ENCODE measurements around the gene IL11RA. TPM values are rescaled to one million over a fixed set of nuclear protein-coding genes. Genes with fewer than 3 reads are reported as not detected.

IL11RA gene
- total RNA-seq, 1 donor from 2014 or later: 53.8 TPM

GRCh38 chr9:34646211-34647083 is 5.5 kb upstream of the IL11RA start, which contains the start of gene GALT:
GALT (plus strand) TSS chr9:34646675; CDS start chr9:34646705, 30 bp downstream.
- H3K27ac Mint-ChIP-seq: peak within 1 kb of the TSS; percentile 80
- peaks cover 25% of the 10 kb centered on the region for H3K4me1 Mint-ChIP-seq (ENCODE audit: unreplicated experiment)
- no peaks in the 10 kb centered on the region for H3K27me3 Mint-ChIP-seq
- peak within 1 kb of the TSS; percentile 92 for H3K4me3 Mint-ChIP-seq
- peaks cover 9% of the 10 kb centered on the region for H3K36me3 Mint-ChIP-seq
- no peaks in the 10 kb centered on the region for H3K9me3 Mint-ChIP-seq
- DNase-seq (ENCODE audit: extremely low spot score, unreplicated experiment): peak; percentile 94
- peak; percentile 56 for TF ChIP-seq CTCF (conservative IDR thresholded peaks at IDR 0.05)

GRCh38 chr9:34647084-34647403 is 4.9 kb upstream of the IL11RA start:
- Mint-ChIP-seq H3K9me3 (no peaks in the 10 kb centered on the region), H3K36me3 (peaks cover 9% of the 10 kb centered on the region), H3K4me3 (peak overlapping the region; percentile 92), H3K27me3 (no peaks in the 10 kb centered on the region), H3K4me1 (ENCODE audit: unreplicated experiment) (peaks cover 31% of the 10 kb centered on the region), H3K27ac (peak overlapping the region; percentile 80)
- DNase-seq (ENCODE audit: extremely low spot score, unreplicated experiment): no peak
- no peak for TF ChIP-seq CTCF (conservative IDR thresholded peaks at IDR 0.05)

- no peak for DNase-seq (ENCODE audit: extremely low spot score, unreplicated experiment)
- no peak for TF ChIP-seq CTCF (conservative IDR thresholded peaks at IDR 0.05)
- peak overlapping the region; percentile 80 for H3K27ac Mint-ChIP-seq
- H3K4me3 Mint-ChIP-seq: peak overlapping the region; percentile 92
- peaks cover 9% of the 10 kb centered on the region for H3K36me3 Mint-ChIP-seq
- H3K4me1 Mint-ChIP-seq (ENCODE audit: unreplicated experiment): peaks cover 37% of the 10 kb centered on the region
- peaks cover 3% of the 10 kb centered on the region for H3K27me3 Mint-ChIP-seq
- H3K9me3 Mint-ChIP-seq: no peaks in the 10 kb centered on the region
Observed at GRCh38 chr9:34647651-34648050, 4.3 kb upstream of the IL11RA start.

- no peak overlapping the region for H3K27ac Mint-ChIP-seq
- H3K27me3 Mint-ChIP-seq: peaks cover 3% of the 10 kb centered on the region
- peaks cover 9% of the 10 kb centered on the region for H3K36me3 Mint-ChIP-seq
- TF ChIP-seq CTCF (conservative IDR thresholded peaks at IDR 0.05): no peak
- no peak for DNase-seq (ENCODE audit: extremely low spot score, unreplicated experiment)
- H3K4me3 Mint-ChIP-seq: peak overlapping the region; percentile 67
- no peaks in the 10 kb centered on the region for H3K9me3 Mint-ChIP-seq
- H3K4me1 Mint-ChIP-seq (ENCODE audit: unreplicated experiment): peaks cover 45% of the 10 kb centered on the region
Observed at GRCh38 chr9:34648673-34649072, 3.3 kb upstream of the IL11RA start.

GRCh38 chr9:34650816-34651215 is 1.2 kb upstream of the IL11RA start:
- Mint-ChIP-seq H3K9me3 (no peaks in the 10 kb centered on the region), H3K27me3 (peaks cover 3% of the 10 kb centered on the region), H3K4me3 (peak overlapping the region; percentile 90), H3K36me3 (peaks cover 9% of the 10 kb centered on the region), H3K4me1 (ENCODE audit: unreplicated experiment) (peaks cover 56% of the 10 kb centered on the region), H3K27ac (no peak overlapping the region)
- no peak for DNase-seq (ENCODE audit: extremely low spot score, unreplicated experiment)
- TF ChIP-seq CTCF (conservative IDR thresholded peaks at IDR 0.05): no peak

Measured in type B pancreatic cell (in vitro differentiated cells).